Dermis blood vessel endothelial cell (primary cell): ENCODE results near the gene FUT7. TPM values are rescaled to one million over a fixed set of nuclear protein-coding genes. Genes with fewer than 3 reads are reported as not detected.

Experiments used
- DNase-seq: peaks from one replicate; pipeline ENCODE4 v3.0.0; 2010
- total RNA-seq: library from RNA; depleted of rRNA; stranded (reverse); fragments of >200 nt; gene quantifications from 2 replicates; pipeline ENCODE4 v1.2.3, GENCODE V29; 2014

Gene FUT7
- total RNA-seq, 1 donor from 2014 or later = not detected

DNA sequence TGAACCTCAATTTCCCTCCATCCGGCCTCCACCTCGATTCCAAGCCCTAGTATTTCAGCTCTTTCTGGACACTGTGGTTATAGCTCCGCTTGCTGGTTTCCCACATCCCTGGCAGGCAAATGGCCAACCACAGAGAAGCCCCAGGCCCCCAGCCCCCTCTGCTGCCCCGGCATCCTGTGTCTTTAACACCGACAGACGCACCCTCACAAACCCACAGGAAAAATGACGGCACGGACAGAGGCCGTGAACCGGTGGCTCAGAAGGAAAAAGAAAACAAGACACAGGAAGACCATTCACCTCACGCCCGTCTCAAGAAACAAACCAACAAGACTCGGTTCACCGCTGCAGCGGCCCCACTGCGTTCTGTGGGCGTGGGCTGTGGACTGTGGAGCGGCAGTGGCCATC, 34.1 kb downstream of the FUT7 start:
- DNase-seq = peak; percentile 64

DNA sequence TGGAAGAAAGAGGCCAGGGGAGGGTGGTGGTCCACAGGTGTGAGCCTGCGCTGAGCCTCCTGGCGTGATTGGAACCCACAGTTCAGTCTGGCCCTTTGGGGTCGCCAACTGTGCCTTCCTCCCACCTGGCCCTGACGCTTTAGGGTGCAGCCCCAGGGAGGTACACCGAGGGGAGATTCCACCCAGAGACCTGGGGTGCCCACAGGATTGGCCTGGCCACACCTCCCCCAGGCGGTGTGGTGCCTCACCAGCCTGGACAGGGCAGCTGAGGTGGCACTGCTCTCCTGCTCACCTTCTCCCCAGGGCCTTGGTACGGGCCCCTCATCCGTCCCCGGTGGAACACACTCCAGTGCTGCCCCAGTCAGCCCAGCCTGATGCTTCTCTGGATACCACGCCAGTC, 34.5 kb downstream of the FUT7 start:
- DNase-seq = no peak

DNA sequence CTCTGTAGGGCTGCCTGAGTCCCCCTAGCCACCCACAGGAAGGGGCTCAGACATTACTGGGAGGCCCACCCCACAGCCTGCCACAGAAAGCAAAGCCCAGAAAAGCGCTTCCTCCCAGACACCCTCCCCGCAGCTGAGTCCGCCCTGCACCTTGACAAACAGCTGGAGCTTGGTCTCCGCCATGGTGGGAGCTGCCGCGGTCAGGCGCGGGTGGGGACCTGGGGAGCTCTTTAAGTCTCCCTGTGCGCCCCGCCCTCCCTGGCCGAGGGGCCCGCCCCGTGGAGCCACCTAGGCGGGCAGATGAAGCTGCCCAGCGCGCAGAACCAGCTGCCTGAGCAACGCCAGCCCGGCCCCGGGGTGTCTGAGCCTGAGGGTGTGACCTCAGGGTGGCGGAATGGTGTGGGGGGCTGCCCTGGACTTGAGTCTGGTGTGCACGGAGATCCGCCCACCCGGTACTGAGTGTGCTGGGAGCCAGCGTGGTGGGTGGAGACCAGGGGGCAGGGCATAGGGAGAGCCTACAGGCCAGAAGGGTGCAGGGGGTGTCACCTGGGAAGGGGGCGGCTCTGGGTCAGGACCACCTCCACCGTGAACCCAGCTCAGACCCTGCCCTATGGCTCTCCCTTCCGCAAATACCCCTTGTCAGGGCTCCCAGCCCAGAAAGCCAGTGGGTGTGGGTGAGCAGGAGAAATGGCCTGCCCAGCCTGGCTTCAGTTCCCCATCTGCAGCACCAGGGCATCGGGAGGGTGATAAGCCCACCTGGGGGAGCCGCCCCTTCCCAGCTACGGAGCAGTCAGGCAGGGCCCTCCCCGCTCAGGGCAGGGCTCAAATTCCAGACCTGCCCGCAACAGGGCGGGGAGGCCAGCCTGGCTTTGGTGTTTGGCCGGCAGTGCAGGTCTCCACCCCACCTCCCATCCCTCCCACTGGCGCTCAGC, 35.3 kb downstream of the FUT7 start, which contains the start of gene CLIC3:
Gene CLIC3, minus strand, starts transcription at position 208 of the 932 bp plus-strand sequence. Its CDS starts 25 bp downstream, at position 183.
- no peak for DNase-seq

DNA sequence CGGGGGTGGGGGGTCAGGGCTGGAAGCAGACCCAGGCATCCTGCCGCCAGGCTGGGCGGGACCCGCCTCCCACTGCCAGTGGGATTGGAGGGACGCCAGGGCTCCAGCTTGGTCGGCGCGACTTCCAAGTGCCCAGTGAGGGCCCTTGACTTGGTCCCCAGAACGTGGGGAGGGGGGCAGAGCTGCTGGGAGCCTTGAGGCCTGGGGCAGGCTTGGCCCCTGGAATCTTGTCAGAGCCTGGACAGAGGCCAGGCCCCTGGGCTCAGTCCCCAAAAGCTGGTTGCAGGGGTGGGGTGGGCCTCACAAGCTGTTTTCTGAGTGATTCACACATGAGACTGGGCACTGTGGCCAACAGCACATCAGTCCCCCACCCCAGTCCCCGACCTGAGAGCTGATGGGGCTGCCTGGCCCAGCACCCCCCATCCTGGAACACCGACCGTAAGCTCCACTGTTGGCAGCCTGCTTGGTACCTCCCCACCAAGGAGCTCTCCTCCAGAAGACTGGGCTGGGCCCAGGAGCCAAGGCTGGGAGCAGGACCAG, 36.0 kb downstream of the FUT7 start:
- DNase-seq = no peak

- no peak for DNase-seq
These were observed 36.5 kb downstream of the FUT7 start for GRCh38 chr9:136995362-136995761.

DNA sequence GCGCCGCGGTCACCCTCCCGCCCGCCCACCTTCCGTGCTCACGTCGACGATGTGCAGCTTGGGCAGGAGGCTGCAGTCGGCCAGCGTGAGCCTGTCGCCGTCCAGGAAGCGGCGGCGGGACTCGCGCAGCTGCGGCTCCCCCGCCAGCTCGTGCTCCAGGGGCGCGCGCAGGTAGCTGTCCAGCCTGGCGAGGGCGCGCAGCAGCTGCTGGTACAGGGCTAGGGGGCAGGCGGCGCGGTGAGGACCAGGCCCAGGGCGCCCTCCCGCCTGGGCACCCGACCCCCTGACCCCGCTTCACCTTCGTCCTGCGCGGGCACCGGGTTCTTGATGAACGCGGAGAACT, 37.0 kb downstream of the FUT7 start:
- peak; percentile 30 for DNase-seq

DNA sequence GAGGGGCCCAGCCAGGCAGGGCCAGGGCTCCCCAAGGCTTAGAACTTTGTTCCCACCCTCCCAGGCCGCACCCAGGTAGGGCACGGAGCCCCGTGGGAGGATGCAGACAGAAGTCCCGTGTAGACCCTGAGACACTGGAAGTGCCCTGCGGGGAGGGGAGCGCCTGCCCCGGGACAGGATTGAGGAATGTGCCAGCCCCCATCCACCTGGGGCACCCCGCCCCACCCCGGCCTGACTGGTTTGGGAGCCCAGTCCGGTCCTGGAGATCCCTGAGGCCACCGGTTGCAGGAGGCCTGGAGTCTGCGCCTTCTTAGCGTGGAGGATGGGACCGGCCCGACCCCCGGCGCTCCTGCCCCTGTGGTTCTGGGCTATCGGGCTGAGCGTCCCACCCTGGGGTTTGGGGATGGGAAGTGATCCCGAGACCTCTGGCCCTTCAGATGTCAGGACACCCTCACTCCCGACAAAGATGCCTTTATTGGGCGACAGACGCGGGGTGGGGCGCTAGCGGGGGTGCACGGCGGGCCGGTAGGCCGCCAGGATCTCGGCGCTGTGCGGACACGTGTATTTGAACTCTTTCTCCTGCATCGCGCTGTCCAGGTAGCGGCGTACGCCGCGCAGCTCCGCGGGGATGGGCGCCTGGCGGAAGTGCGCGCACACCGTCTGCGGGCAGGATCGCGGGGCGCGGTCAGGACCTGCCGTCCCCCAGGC, 37.6 kb downstream of the FUT7 start:
- no peak for DNase-seq

DNA sequence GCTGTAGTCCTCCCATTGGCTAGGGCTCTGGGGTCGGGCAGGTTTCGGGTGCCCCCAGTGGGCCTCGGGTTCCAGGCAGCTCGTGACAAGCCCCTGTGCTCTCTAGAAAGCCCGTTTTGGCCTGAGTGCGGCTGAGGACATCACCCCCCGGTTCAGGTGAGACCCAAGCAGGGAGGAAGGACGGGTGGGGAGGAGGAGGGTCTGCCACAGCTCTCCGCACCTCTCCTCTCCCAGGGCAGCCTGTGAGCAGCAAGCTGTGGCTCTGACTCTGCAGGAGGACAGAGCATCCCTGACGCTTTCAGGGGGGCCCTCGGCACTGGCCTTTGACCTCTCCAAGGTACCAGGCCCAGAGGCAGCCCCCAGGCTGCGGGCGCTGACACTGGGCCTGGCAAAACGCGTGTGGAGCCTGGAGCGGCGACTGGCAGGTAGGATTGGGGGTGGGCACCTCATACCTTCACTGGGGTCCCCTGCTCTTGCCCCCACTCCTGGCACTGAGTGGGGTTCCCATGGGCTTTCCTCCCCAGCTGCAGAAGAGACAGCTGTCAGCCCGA, 39.0 kb downstream of the FUT7 start:
- DNase-seq = no peak

- DNase-seq = peak; percentile 93
These were observed 39.7 kb downstream of the FUT7 start, which contains the start of gene PAXX for GRCh38 chr9:136991993-136992818. Gene PAXX, plus strand, starts transcription at chr9:136992422. Its CDS starts 22 bp downstream, at chr9:136992444.

DNA sequence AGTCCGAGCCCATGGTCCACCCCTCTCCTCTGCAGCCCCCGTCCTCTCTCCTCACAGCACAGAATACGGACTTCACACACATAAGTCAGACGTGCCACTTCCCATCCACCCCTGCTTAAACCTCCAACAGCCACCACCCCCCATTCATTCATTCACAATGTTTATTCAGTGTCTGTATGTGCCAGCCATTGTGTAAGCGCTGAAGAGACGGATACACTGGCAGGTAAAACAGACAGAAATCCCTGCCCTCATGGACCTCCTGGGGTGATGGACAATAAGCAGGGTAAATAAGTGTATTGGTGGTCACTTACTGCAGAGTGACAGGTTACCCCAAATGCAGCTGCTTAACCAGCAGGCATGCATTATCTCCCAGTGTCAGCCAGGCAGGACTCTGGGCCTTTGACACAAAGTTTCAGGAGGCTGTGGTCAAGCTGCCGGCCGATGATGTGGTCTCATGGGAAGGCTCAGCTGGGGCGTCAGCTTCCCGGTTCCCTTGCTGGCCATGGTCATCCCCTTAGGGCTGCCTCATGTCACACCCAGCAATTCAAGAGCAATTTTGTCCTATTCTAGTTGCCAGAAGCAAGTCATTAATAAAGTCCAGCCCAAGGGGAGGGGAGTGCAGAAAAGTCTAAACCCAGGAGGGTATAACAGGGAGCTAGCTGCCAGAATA, 41.5 kb downstream of the FUT7 start:
- DNase-seq = no peak

DNA sequence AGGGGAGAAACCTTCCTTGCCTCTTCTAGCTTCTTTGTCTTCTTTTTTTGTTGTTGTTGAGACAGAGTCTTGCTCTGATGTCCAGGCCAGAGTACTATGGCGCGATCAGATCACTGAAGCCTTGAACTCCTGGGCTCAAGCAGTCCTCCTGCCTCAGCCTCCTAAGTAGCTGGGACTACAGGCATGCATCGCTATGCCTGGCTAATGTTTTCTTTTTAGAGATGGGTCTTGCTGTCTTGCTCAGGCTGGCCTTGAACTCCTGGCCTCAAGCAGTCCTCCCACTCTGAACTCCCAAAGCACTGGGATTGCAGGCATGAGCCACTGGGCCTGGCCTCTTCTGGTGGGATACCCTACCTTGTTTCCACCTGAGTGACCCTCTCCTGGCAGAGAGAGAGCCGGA, 43.0 kb downstream of the FUT7 start:
- no peak for DNase-seq

DNA sequence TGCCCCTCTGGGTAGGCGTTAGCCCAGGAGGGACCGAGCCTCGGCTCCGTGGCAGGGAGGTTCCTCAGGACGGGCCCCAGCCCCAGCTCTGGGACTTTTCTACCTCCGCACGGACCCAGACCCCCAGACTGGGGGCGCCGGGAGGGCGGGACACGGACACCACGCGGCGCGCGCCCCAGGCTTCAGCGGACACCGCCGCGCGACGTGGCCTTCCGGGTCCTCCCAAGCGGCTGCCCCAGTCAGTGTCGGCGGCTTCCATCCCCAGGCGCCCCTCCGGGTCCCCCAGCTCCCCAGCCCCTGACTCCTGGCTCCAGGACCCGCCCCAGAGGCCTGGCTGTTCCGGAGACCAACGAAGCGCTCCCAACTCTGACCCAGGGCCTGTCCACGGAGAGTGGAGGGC, 46.0 kb downstream of the FUT7 start:
- DNase-seq = no peak

GRCh38 chr9:136985027-136985602, 46.8 kb downstream of the FUT7 start:
- DNase-seq = no peak

- DNase-seq = no peak
These were observed 47.3 kb downstream of the FUT7 start for GRCh38 chr9:136984464-136985026.

DNA sequence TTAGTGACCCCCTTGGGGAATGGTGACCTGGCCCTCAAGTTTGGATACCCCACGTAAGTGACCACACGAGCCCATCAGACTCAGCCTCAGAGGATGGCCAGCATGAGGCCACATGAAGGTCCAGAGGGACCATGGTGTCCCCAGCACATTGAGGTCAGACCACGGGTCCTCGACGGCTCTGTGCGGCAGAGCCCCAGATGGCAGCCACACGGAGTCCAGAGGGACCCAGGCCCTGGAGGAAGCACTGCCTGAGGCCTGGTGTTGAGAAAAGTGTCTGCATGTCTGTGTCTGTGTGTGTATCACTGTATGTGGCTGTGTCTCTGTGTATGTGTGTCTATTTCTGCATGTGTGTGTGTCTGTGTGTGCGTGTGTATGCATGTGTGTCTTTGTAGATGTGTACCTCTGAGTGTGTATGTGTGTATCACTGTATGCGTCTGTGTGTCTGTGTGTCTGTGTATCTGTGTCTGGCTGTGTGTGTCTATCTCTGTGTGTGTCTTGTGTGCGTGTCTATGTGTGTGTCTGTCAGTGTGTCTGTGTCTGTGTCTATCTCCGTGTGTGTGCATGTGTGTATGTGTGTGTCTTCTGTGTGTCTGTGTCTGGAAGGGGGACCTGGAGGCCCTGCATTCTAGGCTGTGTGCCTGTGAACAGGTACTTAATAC, 48.1 kb downstream of the FUT7 start:
- DNase-seq = no peak

GRCh38 chr9:136983167-136983566, 48.7 kb downstream of the FUT7 start:
- DNase-seq = no peak

DNA sequence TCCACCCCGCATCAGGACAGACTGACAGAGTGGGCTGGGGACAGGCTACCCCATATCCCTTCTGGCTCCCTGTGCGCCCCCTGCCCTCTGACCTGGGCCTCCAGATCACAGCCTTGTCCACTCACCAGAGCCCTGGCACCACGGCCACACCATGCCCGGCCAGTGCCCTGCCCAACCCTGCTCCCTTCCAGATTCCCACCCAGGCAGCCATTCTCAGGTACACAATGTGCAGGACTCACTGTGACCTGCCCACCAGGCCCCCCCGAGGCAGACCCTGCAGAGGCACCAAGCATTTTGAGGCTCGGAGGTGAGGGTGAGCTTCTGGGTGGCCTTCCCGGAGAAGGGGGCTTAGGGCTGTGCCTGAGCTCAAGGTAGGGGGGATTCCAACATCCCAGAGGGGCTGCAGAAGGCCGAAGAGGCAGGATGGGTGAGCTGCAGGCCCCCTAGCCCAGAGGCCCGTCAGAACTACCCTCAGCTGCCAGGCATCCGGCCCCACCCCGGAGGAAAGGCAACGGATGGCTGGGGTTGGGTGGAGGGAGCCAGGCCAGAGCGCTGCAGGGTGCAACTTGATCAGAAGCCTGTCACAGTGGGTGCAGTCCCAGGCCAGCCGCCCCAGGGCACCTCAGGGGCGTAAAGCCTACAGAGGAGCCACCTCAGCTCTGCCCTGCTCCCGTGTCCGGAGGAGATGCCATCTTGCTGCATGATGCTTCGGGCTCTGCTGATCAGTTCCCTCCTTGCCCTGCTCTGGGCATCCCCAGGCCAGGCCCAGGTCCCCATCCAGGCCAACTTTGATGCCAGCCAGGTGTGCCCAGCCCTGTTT, 49.4 kb downstream of the FUT7 start, which contains the start of gene LCNL1:
Gene LCNL1, plus strand, starts transcription at position 762 of the 820 bp plus-strand sequence. CDS start 594 bp downstream, outside the sequence.
- DNase-seq = no peak

DNA sequence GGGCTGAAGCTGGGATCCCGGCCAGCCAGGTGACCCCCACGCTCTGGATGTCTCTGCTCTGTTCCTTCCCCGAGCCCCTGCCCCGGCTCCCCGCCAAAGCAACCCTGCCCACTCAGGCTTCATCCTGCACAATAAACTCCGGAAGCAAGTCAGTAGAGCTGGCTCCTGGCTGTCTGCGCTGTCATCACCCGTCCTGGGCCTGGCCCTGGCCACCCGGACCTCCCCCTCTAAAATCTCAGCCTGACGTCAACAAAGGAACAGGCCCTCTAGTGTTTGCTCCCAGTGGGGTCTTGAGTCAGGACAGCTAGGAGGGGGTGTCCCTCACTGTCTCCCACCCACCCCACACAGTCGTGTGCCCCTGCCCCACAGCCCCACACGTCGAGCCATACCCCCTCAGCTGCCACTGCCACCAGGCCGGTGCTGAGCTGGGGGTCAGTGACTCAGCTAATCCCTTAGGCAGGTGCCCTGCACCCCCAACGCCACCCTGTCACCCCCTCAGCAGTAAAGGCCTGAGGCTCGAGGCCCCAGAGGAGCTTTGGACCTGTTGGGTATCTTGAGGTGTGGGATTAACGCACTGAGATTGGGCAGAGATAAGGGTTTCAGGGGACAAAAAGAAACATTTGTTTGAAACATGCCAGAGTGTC, 50.2 kb downstream of the FUT7 start:
- peak; percentile 69 for DNase-seq
